ENCODE results near the gene CHERP. TPM values are rescaled to one million over a fixed set of nuclear protein-coding genes. Genes with fewer than 3 reads are reported as not detected.

The CHERP gene
- polyA plus RNA-seq, 4 donors: 9.8 to 43.9 (median 17.7) TPM

DNA sequence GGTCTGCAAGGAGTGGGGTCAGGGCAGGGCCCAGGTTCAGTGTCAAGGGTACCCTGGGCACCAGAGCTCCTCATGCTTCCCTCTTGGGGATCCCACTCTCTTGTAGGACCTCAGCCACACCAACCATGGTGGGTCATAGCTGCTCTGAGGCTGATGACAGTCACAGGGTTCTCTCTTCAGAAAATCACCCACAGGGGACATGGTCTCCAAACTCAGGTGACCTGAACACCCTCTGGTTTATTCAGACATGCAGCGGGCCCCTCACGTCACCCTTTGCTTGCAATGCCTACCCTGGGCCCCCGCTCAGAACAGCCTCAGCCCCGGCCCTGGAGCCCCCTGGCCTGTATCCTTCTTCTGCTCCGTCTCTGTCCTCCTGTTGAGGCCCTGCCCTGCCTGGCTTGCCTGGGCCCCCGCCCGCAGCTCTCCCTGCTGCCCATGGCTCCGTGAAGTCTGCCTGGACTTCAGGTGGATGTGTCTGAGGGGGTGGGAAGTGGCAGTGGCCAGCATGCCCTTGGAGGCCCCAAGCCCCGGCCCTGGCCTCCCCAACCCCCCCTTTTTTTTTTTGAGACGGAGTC lies 20.4 kb downstream of the CHERP start:
- peaks cover 28 to 93% (median 39%) of the 10 kb centered on the region in 3 donors for H3K36me3 ChIP-seq (ENCODE audit: control insufficient read depth in 3 of 3, insufficient read depth in 2 of 3, low read depth in 1 of 3, low read length in 3 of 3)
- H3K9me3 ChIP-seq (ENCODE audit: control insufficient read depth in 2 of 2, insufficient read depth in 1 of 2, low read depth in 1 of 2, low read length in 1 of 2): no peaks in the 10 kb centered on the region
- DNase-seq: no peak
- WGBS, 3 donors: 93 to 98% (median 95%) methylated on average over 9 to 10 of the region's 10 CpGs
- FAIRE-seq: no peak
- no peak overlapping the region for H3K27ac ChIP-seq (ENCODE audit: low read depth in 1 of 3, low read length in 2 of 3)
- H3K27me3 ChIP-seq (ENCODE audit: control insufficient read depth in 3 of 3, insufficient read depth in 3 of 3, low read length in 3 of 3): no peaks in the 10 kb centered on the region
- H3K4me1 ChIP-seq (ENCODE audit: control insufficient read depth in 3 of 3, insufficient read depth in 2 of 3, low read depth in 1 of 3, low read length in 2 of 3): no peaks in the 10 kb centered on the region
- H3K4me3 ChIP-seq (ENCODE audit: low read depth in 1 of 3, low read length in 3 of 3): no peak overlapping the region

DNA sequence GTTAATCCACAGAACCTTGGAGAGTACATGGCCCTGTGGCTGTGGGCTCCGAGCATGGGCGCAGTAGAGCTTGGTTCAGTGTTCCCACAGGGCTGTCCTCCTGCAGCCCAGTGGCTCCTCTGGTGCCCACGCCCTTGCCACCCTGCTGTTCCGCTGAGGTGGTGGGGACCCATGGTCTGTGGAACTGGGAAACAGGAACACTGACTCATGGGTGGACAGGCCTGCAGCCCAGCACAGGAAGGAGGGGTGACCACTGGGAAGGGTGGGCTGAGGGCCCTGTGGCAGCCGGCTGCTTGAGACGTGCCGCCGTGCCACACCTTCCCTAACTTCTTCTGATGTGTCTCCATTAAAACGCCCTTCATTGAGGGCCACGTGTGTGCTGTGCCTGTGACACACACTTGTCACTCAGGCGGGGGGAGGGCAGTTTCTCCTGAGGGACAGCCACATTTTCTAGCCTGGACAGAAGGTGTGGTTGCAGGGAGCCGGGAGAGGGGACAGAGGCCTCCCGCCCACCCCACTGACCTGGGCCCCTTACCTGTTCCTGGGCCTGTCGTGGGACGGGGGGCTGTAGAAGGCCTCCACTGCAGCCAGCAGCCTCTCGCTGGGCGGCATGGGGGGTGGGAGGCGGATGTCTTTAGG lies 21.1 kb downstream of the CHERP start:
- Histone ChIP-seq H3K9me3 (ENCODE audit: control insufficient read depth in 2 of 2, insufficient read depth in 1 of 2, low read depth in 1 of 2, low read length in 1 of 2) (no peaks in the 10 kb centered on the region), H3K27ac (ENCODE audit: low read depth in 1 of 3, low read length in 2 of 3) (no peak overlapping the region), H3K27me3 (ENCODE audit: control insufficient read depth in 3 of 3, insufficient read depth in 3 of 3, low read length in 3 of 3) (no peaks in the 10 kb centered on the region), H3K4me1 (ENCODE audit: control insufficient read depth in 3 of 3, insufficient read depth in 2 of 3, low read depth in 1 of 3, low read length in 2 of 3) (no peaks in the 10 kb centered on the region), H3K4me3 (ENCODE audit: low read depth in 1 of 3, low read length in 3 of 3) (no peak overlapping the region), H3K36me3 (ENCODE audit: control insufficient read depth in 3 of 3, insufficient read depth in 2 of 3, low read depth in 1 of 3, low read length in 3 of 3) (peaks cover 28 to 92% (median 39%) of the 10 kb centered on the region in 3 donors)
- DNase-seq (no peak), FAIRE-seq (no peak)
- 89 to 91% (median 89%) methylated on average over 17 to 18 of the region's 18 CpGs for WGBS, 3 donors

DNA sequence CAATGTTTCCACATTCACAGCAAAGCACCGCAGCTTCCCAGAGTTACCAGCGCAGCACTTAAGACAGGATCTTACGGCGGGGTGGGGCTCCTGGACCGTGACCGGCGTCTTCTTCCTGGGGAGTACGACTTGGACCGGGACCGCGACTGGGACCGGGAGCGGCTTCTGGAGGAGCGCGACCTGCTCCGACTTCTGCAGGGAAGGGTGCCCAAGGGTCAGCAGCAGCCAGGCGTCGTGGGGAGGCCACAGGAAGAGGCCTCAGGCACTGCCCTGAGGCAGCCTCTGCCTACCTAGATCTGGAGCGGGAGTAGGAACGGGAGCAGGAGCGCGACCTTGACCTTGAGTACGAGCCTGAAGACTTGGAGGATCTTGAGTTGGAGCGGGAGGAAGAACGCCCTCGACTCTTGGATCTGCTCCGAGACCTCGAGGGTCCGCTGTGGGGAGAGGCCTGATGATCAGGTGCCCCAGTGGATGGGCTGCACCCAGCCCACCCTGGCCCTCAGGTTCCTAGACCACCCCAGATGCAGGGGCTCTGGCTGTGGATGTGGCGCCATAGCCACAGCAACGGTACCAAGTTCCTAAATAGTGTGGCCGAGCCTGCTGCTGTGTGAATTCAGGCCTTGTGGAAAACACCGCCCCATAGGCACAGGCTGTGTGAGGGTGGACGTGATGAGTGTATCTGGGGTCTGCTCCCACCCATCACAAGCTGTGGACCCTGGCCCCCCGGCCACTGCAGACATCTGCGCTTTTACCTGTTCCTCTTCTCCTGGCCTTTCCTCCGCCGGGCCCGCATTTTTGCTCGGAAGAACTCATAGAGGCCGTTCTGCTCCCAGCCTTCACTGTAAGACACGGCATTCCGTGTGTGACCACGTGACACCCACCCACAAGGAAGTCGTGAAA lies 21.9 kb downstream of the CHERP start:
- H3K4me1 ChIP-seq (ENCODE audit: control insufficient read depth in 3 of 3, insufficient read depth in 2 of 3, low read depth in 1 of 3, low read length in 2 of 3): no peaks in the 10 kb centered on the region
- H3K27ac ChIP-seq (ENCODE audit: low read depth in 1 of 3, low read length in 2 of 3): no peak overlapping the region
- no peak overlapping the region for H3K4me3 ChIP-seq (ENCODE audit: low read depth in 1 of 3, low read length in 3 of 3)
- H3K27me3 ChIP-seq (ENCODE audit: control insufficient read depth in 3 of 3, insufficient read depth in 3 of 3, low read length in 3 of 3): no peaks in the 10 kb centered on the region
- FAIRE-seq (no peak), DNase-seq (no peak)
- H3K9me3 ChIP-seq (ENCODE audit: control insufficient read depth in 2 of 2, insufficient read depth in 1 of 2, low read depth in 1 of 2, low read length in 1 of 2): no peaks in the 10 kb centered on the region
- peaks cover 25 to 90% (median 34%) of the 10 kb centered on the region in 3 donors for H3K36me3 ChIP-seq (ENCODE audit: control insufficient read depth in 3 of 3, insufficient read depth in 2 of 3, low read depth in 1 of 3, low read length in 3 of 3)
- 91 to 93% (median 92%) methylated on average over 42 to 45 of the region's 45 CpGs for WGBS, 3 donors

DNA sequence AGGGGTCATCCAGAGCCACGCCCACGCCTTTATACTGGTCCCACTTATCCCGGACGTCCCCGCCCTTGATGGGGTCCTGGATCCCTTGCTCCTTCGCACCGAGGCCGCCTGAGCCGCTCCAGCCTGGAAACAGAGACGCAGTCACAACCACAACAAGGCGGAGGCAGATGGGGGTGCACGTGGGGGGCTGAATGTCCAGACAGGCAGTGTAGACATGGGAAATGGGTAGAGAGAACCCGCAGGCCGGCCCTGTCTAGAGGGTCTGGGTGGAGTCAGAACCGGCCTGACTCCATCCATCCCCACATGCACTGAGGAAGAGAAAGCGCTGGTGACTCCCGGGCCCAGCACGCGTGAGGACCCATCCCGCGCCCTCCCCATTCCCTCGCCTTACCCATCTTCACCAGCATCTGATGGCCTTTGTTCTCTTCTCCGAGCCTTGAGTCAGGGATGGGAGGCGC lies 23.0 kb downstream of the CHERP start:
- DNase-seq (no peak), FAIRE-seq (no peak)
- H3K4me3 ChIP-seq (ENCODE audit: low read depth in 1 of 3, low read length in 3 of 3): no peak overlapping the region
- no peaks in the 10 kb centered on the region for H3K27me3 ChIP-seq (ENCODE audit: control insufficient read depth in 3 of 3, insufficient read depth in 3 of 3, low read length in 3 of 3)
- no peaks in the 10 kb centered on the region for H3K4me1 ChIP-seq (ENCODE audit: control insufficient read depth in 3 of 3, insufficient read depth in 2 of 3, low read depth in 1 of 3, low read length in 2 of 3)
- no peaks in the 10 kb centered on the region for H3K9me3 ChIP-seq (ENCODE audit: control insufficient read depth in 2 of 2, insufficient read depth in 1 of 2, low read depth in 1 of 2, low read length in 1 of 2)
- H3K27ac ChIP-seq (ENCODE audit: low read depth in 1 of 3, low read length in 2 of 3): no peak overlapping the region
- peaks cover 22 to 89% (median 27%) of the 10 kb centered on the region in 3 donors for H3K36me3 ChIP-seq (ENCODE audit: control insufficient read depth in 3 of 3, insufficient read depth in 2 of 3, low read depth in 1 of 3, low read length in 3 of 3)
- 93 to 97% (median 94%) methylated on average over 22 to 24 of the region's 24 CpGs for WGBS, 3 donors

DNA sequence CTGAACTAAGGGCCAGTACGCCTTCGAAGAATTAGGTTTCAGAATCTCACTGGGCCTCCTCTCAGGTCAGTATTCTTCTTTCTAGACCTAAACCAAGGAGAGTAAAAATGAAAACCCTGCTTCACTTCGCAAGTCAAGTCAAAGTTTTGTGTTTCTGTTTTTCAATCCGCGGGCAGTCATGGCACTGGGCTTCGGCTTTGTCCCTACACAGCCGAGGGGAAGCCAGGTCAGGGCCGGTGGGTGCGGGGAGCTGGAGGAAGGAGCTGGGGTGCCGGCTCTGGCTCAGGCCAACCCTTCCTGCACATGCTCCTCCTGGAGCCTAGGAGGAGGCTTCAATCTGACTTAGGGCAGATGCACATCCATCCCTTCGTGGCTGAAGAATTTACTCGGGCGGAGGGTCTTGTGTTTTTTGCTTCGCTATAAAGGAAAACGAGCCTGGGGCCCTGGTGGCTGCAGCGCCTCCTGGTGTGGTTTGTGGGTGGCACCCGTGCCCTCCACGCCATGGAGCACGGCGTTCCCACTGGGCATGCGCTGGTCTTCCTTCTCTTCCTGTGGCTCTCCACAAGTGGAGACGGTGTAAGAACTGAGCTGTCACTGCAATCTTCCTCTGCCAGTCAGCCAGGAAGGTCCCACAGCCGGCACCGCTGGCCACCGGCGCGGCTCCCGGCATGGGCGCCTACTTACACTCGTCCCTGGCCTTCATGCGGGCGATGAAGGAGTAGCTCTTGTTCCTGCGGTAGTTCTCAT lies 23.6 kb downstream of the CHERP start:
- WGBS, 3 donors: 90 to 93% (median 92%) methylated on average over 33 of the region's 33 CpGs
- Histone ChIP-seq H3K27me3 (ENCODE audit: control insufficient read depth in 3 of 3, insufficient read depth in 3 of 3, low read length in 3 of 3) (no peaks in the 10 kb centered on the region), H3K36me3 (ENCODE audit: control insufficient read depth in 3 of 3, insufficient read depth in 2 of 3, low read depth in 1 of 3, low read length in 3 of 3) (peaks cover 22 to 89% (median 26%) of the 10 kb centered on the region in 3 donors), H3K9me3 (ENCODE audit: control insufficient read depth in 2 of 2, insufficient read depth in 1 of 2, low read depth in 1 of 2, low read length in 1 of 2) (no peaks in the 10 kb centered on the region), H3K27ac (ENCODE audit: low read depth in 1 of 3, low read length in 2 of 3) (no peak overlapping the region), H3K4me1 (ENCODE audit: control insufficient read depth in 3 of 3, insufficient read depth in 2 of 3, low read depth in 1 of 3, low read length in 2 of 3) (no peaks in the 10 kb centered on the region), H3K4me3 (ENCODE audit: low read depth in 1 of 3, low read length in 3 of 3) (no peak overlapping the region)
- FAIRE-seq (no peak), DNase-seq (no peak)

DNA sequence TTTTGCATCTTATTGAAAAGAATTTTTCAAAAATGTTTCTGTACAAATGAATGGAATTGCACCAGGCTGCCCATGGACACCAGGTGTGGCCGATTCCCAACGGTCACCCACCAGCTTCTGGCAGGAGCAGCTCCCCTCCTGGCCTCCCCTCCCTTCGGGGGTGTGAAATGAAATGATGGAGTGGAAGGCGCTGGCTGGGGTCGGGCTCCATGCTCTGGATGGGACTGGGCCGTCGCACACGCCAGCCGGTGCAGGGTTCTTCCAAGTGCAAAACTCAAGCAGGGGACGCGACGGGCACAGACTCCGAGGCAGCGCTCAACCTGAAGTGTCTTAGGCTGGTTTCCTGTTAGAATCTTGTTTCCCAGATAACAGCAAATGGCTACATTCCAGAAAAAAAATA lies 24.2 kb downstream of the CHERP start:
- no peaks in the 10 kb centered on the region for H3K4me1 ChIP-seq (ENCODE audit: control insufficient read depth in 3 of 3, insufficient read depth in 2 of 3, low read depth in 1 of 3, low read length in 2 of 3)
- H3K27me3 ChIP-seq (ENCODE audit: control insufficient read depth in 3 of 3, insufficient read depth in 3 of 3, low read length in 3 of 3): no peaks in the 10 kb centered on the region
- no peak for DNase-seq
- H3K9me3 ChIP-seq (ENCODE audit: control insufficient read depth in 2 of 2, insufficient read depth in 1 of 2, low read depth in 1 of 2, low read length in 1 of 2): no peaks in the 10 kb centered on the region
- no peak overlapping the region for H3K4me3 ChIP-seq (ENCODE audit: low read depth in 1 of 3, low read length in 3 of 3)
- WGBS, 3 donors: 87 to 92% (median 91%) methylated on average over 14 of the region's 14 CpGs
- H3K27ac ChIP-seq (ENCODE audit: low read depth in 1 of 3, low read length in 2 of 3): no peak overlapping the region
- FAIRE-seq: no peak
- peaks cover 22 to 87% (median 22%) of the 10 kb centered on the region in 3 donors for H3K36me3 ChIP-seq (ENCODE audit: control insufficient read depth in 3 of 3, insufficient read depth in 2 of 3, low read depth in 1 of 3, low read length in 3 of 3)

DNA sequence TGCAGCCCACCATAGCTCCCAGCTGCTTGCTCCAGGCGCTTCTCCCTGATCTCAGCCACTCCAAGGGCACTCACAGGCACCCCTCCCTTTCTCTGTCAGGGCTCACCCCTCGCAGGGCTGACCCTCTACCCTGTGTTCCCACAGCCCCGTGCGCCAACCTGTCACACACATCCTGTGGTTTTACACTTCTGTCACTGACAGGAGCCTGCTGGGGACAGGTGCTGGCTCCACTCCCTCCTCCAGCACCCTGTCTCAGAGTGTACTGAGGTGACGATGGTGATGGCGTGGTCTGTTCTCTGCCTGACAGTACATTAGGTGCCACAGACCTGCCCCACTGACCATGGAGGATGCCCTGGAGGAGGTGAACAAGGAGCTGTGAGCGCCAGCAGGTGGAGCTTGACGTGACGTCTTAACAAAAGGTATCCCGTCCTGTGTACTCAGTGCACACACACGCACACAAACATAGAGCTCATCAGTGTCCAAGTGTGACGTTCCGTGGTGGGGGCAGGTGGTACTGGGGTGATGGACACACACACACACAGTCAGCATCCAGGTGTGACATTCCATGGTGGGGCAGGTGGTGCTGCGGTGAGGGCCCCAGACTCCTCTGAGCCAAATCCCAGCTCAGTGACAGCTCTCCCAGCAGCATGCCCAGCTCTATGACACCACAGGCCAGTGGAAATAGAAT lies 25.2 kb downstream of the CHERP start:
- FAIRE-seq (no peak), DNase-seq (no peak)
- H3K27ac ChIP-seq (ENCODE audit: low read depth in 1 of 3, low read length in 2 of 3): no peak overlapping the region
- H3K4me3 ChIP-seq (ENCODE audit: low read depth in 1 of 3, low read length in 3 of 3): no peak overlapping the region
- peaks cover 16 to 89% (median 19%) of the 10 kb centered on the region in 3 donors for H3K36me3 ChIP-seq (ENCODE audit: control insufficient read depth in 3 of 3, insufficient read depth in 2 of 3, low read depth in 1 of 3, low read length in 3 of 3)
- H3K27me3 ChIP-seq (ENCODE audit: control insufficient read depth in 3 of 3, insufficient read depth in 3 of 3, low read length in 3 of 3): no peaks in the 10 kb centered on the region
- 72 to 77% (median 76%) methylated on average over 14 of the region's 14 CpGs for WGBS, 3 donors
- no peaks in the 10 kb centered on the region for H3K9me3 ChIP-seq (ENCODE audit: control insufficient read depth in 2 of 2, insufficient read depth in 1 of 2, low read depth in 1 of 2, low read length in 1 of 2)
- no peaks in the 10 kb centered on the region for H3K4me1 ChIP-seq (ENCODE audit: control insufficient read depth in 3 of 3, insufficient read depth in 2 of 3, low read depth in 1 of 3, low read length in 2 of 3)

Measured in small intestine (tissue), 7 donors.